K562 (cell line): ENCODE data around the gene LRTM1. TPM values are rescaled to one million over a fixed set of nuclear protein-coding genes. Genes with fewer than 3 reads are reported as not detected.

Experiments
- ATAC-seq: fragments of 200-7000 bp; cut with Tn5 transposase; 3 replicates; pipeline ENCODE4 v1.9.1; 2020; ENCODE audit warnings: moderate library complexity
- BruUV-seq: library from RNA; stranded (reverse); fragments of 400-500 nt; replicated peaks from 2 replicates; lab custom pipeline; 2021; lab: Mats Ljungman, UMichigan
- CTCF ChIA-PET: fragments of 300-600 bp; formaldehyde crosslinking; extraction: SDS; loops from one replicate; lab custom pipeline; 2021; ENCODE audit warnings: low intra/inter-chr PET ratio; lab: Yijun Ruan, JAX
- POLR2A ChIA-PET: fragments of 300-600, 350-650 bp; sonication (Branson Sonifier 250); formaldehyde crosslinking; extraction: SDS; loops from one replicate; lab custom pipeline; 2021; ENCODE audit warnings: antibody characterized with exemption, inconsistent platforms; lab: Yijun Ruan, JAX
- DNase-seq, 4 experiments: peaks; one replicate each; pipeline versions ENCODE4 v3.0.0 to v3.0.0-alpha.2; 2011 to 2018; ENCODE audit warnings: low spot score in 3 of 4, mixed read lengths in 3 of 4; ENCODE audit errors: extremely low read depth in 1 of 4
- FAIRE-seq: peaks from 2 replicates; lab custom pipeline; 2011; peaks lifted over from hg19 to GRCh38; lab: Jason Lieb, UNC
- H2AFZ ChIP-seq: 2 replicates; pipeline ENCODE4 v1.6.0; 2011; ENCODE audit warnings: low read depth, low read length, control low read depth, inconsistent platforms
- H3K27ac ChIP-seq: fragments of 200-600 bp; 3 replicates; pipeline ENCODE4 v1.8.0; 2011; ENCODE audit warnings: low read depth, mild to moderate bottlenecking, control low read depth, inconsistent platforms, low read length, moderate library complexity, mixed read lengths; ENCODE audit errors: extremely low read depth
- H3K27me3 ChIP-seq, 2 experiments: fragments of 300-600 bp in 1 of 2; 2 replicates in 1 of 2; 3 replicates in 1 of 2; pipeline versions ENCODE4 v1.6.0 to v1.8.0; 2011; ENCODE audit warnings: inconsistent platforms in 2 of 2, low read length in 2 of 2, mild to moderate bottlenecking in 1 of 2, mixed read lengths in 1 of 2, moderate library complexity in 1 of 2; ENCODE audit not compliant: control insufficient read depth in 2 of 2, insufficient read depth in 2 of 2
- H3K36me3 ChIP-seq: fragments of 300-600 bp; 3 replicates; pipeline ENCODE4 v1.8.0; 2011; ENCODE audit warnings: mild to moderate bottlenecking, low read length, inconsistent platforms; ENCODE audit not compliant: control insufficient read depth, insufficient read depth
- H3K4me1 ChIP-seq, 2 experiments: fragments of 200-600 bp in 1 of 2; replicated peaks in 1 of 2; 2 replicates in 1 of 2; 3 replicates in 1 of 2; pipeline versions ENCODE4 v1.5.1 to v1.8.0; 2011; ENCODE audit warnings: inconsistent platforms in 2 of 2, low read length in 2 of 2, mild to moderate bottlenecking in 1 of 2, mixed read lengths in 1 of 2, moderate library complexity in 1 of 2; ENCODE audit not compliant: control insufficient read depth in 2 of 2, insufficient read depth in 2 of 2
- H3K4me2 ChIP-seq: 2 replicates; pipeline ENCODE4 v1.6.1; 2011; ENCODE audit warnings: low read length, control low read depth, inconsistent platforms, mixed read lengths; ENCODE audit not compliant: insufficient read depth
- H3K4me3 ChIP-seq: fragments of 200-600 bp; sonication (generic), shearing (Covaris generic); 2 replicates; pipeline ENCODE4 v1.5.1; 2016; ENCODE audit warnings: control low read depth, inconsistent platforms
- H3K79me2 ChIP-seq: fragments of 200-600 bp; 3 replicates; pipeline ENCODE4 v1.8.0; 2011; ENCODE audit warnings: low read length, inconsistent platforms; ENCODE audit not compliant: control insufficient read depth, insufficient read depth
- H3K9ac ChIP-seq, 2 experiments: 2 replicates each; pipeline versions ENCODE4 v1.6.0 to v1.6.1; 2011; ENCODE audit warnings: low read depth in 2 of 2, low read length in 2 of 2, control low read depth in 1 of 2, inconsistent platforms in 1 of 2, mild to moderate bottlenecking in 1 of 2, mixed read lengths in 1 of 2; ENCODE audit not compliant: insufficient read depth in 1 of 2
- H3K9me1 ChIP-seq: one replicate; pipeline ENCODE4 v1.6.0; 2011; ENCODE audit warnings: inconsistent platforms, mild to moderate bottlenecking, low read length, moderate library complexity; ENCODE audit not compliant: control insufficient read depth, insufficient read depth
- H3K9me3 ChIP-seq: replicated peaks from 2 replicates; pipeline ENCODE4 v1.5.1; 2011; ENCODE audit warnings: low read depth, low read length, inconsistent platforms; ENCODE audit not compliant: control insufficient read depth, insufficient read depth
- H4K20me1 ChIP-seq: replicated peaks from 2 replicates; pipeline ENCODE4 v1.6.1; 2011; ENCODE audit warnings: low read length, inconsistent platforms, mixed read lengths; ENCODE audit not compliant: control insufficient read depth, insufficient read depth
- HEY1 ChIP-seq: fragments of 250-450 bp; sonication (Bioruptor Pico); IDR thresholded peaks from 2 replicates; pipeline ENCODE4 v1.5.0; 2020; ENCODE audit warnings: mild to moderate bottlenecking, moderate library complexity, borderline replicate concordance
- SAFB2 ChIP-seq: fragments of 200-400 bp; formaldehyde crosslinking; IDR thresholded peaks from 2 replicates; pipeline ENCODE4 v1.6.1; 2018; ENCODE audit warnings: borderline replicate concordance, low read length, low read depth, moderate library complexity; ENCODE audit not compliant: severe bottlenecking
- SIX5 ChIP-seq, 2 experiments: IDR thresholded peaks; 2 replicates each; pipeline ENCODE4 v1.6.1; 2011; ENCODE audit warnings: low read length in 2 of 2, borderline replicate concordance in 1 of 2, low read depth in 1 of 2, mild to moderate bottlenecking in 1 of 2, moderate library complexity in 1 of 2; ENCODE audit not compliant: insufficient read depth in 1 of 2
- ZNF274 ChIP-seq: IDR thresholded peaks from 2 replicates; pipeline ENCODE4 v1.6.1; 2011; ENCODE audit warnings: low read depth, mild to moderate bottlenecking, low read length, moderate library complexity, borderline replicate concordance
- ZNF3 ChIP-seq: fragments of 250-450 bp; sonication (Bioruptor Pico); IDR thresholded peaks from 2 replicates; pipeline ENCODE4 v1.5.0; 2021; ENCODE audit warnings: mild to moderate bottlenecking, moderate library complexity
- WGBS: fragments of 100-300 bp; shearing (Covaris generic); methylation state at CpG from one replicate; pipeline ENCODE4 v1.1.6; 2016; ENCODE audit warnings: low coverage, mixed read lengths; ENCODE audit not compliant: insufficient coverage; ENCODE audit errors: missing lambda C conversion rate; 5-methylcytosine and 5-hydroxymethylcytosine counted together
- in situ Hi-C: fragments of 300-500 bp; cut with MboI; formaldehyde crosslinking; loops from 4 replicates; pipeline ENCODE4 v1.15.0; 2018; ENCODE audit warnings: inconsistent platforms, mixed read lengths
- intact Hi-C: fragments of 100-400 bp; cut with micrococcal nuclease; formaldehyde crosslinking; loops from 2 replicates; pipeline ENCODE4 v1.14.2; 2022
- polyA plus RNA-seq, 8 experiments: library from polyadenylated mRNA; depleted of rRNA in 4 of 8; stranded (reverse) in 5 of 8; unstranded in 3 of 8; fragments of >200 nt; fragmentation: Nextera tagmentation in 2 of 8; fragmentation: Illumina TruSeq in 1 of 8; extraction: Ambion mirVana in 2 of 8; extraction: Trizol in 1 of 8; gene quantifications; 2 replicates each; pipeline versions ENCODE4 v1.2.1 to v1.2.3, GENCODE V29; 2011 to 2014; ENCODE audit warnings: inconsistent platforms in 1 of 8, missing spikeins in 1 of 8
- total RNA-seq, 7 experiments: library from RNA; depleted of rRNA in 6 of 7; stranded (reverse); fragments of >200 nt in 6 of 7; fragmentation: Illumina TruSeq in 2 of 7; extraction: Trizol in 2 of 7; gene quantifications; 2 replicates each; pipeline versions ENCODE4 v1.2.1 to v1.2.3, GENCODE V29; 2011 to 2021; ENCODE audit warnings: low replicate concordance in 1 of 7
- TF ChIP-seq, protein P1 (sequence below): sonication (generic); formaldehyde crosslinking; IDR thresholded peaks from 2 replicates; pipeline ENCODE4 v1.8.0; 2022; ENCODE audit warnings: missing genetic modification reagents, mild to moderate bottlenecking, borderline replicate concordance
- TF ChIP-seq, protein P2 (sequence below): IDR thresholded peaks from 2 replicates; pipeline ENCODE4 v1.6.1; 2014; ENCODE audit warnings: antibody characterized with exemption

The LRTM1 gene
- total and polyA plus RNA-seq, 9 of the 15 experiments (the other 6 are each of a cell fraction or from before 2014, with no cell fraction given), result not detected

DNA sequence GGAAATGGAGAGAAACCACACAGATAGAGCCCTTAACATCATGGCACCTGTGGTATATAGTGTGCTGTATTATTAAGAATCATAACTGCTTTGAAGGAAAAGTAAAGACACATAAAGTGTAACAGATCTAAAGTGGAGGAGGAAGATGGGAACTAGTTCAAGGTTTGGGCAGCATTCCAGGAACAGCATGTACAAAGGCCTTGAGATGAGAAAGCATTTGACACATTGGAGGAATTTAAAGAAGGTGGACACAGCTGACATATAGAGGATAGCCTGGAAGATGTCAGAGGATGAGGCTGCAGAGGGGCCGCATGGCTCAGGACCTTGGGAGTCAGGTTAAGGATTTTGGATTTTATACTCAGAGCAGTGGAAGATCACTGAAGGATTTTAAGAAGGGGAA is 39.0 kb downstream of the LRTM1 start:
- Histone ChIP-seq H4K20me1 (no peaks in the 10 kb centered on the region), H3K4me1 (no peaks in the 10 kb centered on the region; a peak in 3 of 5 replicates), H3K27me3 (no peaks in the 10 kb centered on the region), H3K9ac (no peak overlapping the region), H3K4me2 (no peak overlapping the region), H3K36me3 (no peaks in the 10 kb centered on the region), H3K79me2 (no peaks in the 10 kb centered on the region), H3K9me1 (no peaks in the 10 kb centered on the region), H3K27ac (no peak overlapping the region), H3K4me3 (no peak overlapping the region), H3K9me3 (no peaks in the 10 kb centered on the region), H2AFZ (no peak overlapping the region)
- POLR2A ChIA-PET, result no interaction called here
- CTCF ChIA-PET, result no interaction called here
- no peak for ATAC-seq
- BruUV-seq, result no TSS peak
- WGBS, result 29% methylated on average over 1 of the region's 1 CpG
- DNase-seq, result no peak
- in situ Hi-C loops, result no loop called here
- TF ChIP-seq SAFB2, result no peak
- no peak for TF ChIP-seq HEY1 (CRISPR knock-in tag)
- TF ChIP-seq SIX5 (IDR thresholded peaks at IDR 0.05; ENCODE audit: borderline replicate concordance in 1 of 2, insufficient read depth in 1 of 2, low read depth in 1 of 2, low read length in 2 of 2), result no peak
- intact Hi-C loops, result no loop called here
- FAIRE-seq, result no peak

DNA sequence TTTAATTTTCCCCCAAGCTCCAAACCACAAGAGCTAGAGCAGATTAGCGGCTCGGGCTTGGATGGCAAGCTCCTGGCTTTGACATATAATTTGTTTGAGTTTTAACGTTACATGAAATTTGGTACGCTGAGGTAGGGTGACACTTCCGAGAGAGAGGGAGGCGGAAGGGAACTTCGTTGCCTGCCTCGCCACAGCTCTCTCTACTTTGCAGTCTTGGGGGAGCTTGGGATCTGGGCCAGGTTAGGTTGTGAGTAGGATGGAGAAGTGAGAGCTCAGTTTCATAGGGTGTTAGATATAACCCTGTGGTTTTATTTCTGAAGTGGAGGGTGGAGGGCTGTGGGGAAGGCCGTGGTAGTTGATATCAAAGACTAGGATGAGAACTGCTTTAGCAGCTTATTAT is 39.7 kb downstream of the LRTM1 start:
- no peak overlapping the region for H3K9ac ChIP-seq
- no peak overlapping the region for H2AFZ ChIP-seq
- H3K4me3 ChIP-seq, result no peak overlapping the region
- no peaks in the 10 kb centered on the region for H3K9me3 ChIP-seq
- no peaks in the 10 kb centered on the region for H3K36me3 ChIP-seq
- no peak for ATAC-seq
- H3K27me3 ChIP-seq, result no peaks in the 10 kb centered on the region
- ChIA-PET POLR2A (no interaction called here), CTCF (no interaction called here)
- no peak overlapping the region for H3K27ac ChIP-seq
- in situ Hi-C loops (no loop called here), intact Hi-C loops (no loop called here)
- H4K20me1 ChIP-seq, result no peaks in the 10 kb centered on the region
- FAIRE-seq, result no peak
- H3K4me1 ChIP-seq, result no peaks in the 10 kb centered on the region; a peak in 3 of 5 replicates
- no peak overlapping the region for H3K4me2 ChIP-seq
- no TSS peak for BruUV-seq
- WGBS, result 0% methylated on average over 6 of the region's 9 CpGs
- no peaks in the 10 kb centered on the region for H3K79me2 ChIP-seq
- no peaks in the 10 kb centered on the region for H3K9me1 ChIP-seq
- TF ChIP-seq, protein P1, sequence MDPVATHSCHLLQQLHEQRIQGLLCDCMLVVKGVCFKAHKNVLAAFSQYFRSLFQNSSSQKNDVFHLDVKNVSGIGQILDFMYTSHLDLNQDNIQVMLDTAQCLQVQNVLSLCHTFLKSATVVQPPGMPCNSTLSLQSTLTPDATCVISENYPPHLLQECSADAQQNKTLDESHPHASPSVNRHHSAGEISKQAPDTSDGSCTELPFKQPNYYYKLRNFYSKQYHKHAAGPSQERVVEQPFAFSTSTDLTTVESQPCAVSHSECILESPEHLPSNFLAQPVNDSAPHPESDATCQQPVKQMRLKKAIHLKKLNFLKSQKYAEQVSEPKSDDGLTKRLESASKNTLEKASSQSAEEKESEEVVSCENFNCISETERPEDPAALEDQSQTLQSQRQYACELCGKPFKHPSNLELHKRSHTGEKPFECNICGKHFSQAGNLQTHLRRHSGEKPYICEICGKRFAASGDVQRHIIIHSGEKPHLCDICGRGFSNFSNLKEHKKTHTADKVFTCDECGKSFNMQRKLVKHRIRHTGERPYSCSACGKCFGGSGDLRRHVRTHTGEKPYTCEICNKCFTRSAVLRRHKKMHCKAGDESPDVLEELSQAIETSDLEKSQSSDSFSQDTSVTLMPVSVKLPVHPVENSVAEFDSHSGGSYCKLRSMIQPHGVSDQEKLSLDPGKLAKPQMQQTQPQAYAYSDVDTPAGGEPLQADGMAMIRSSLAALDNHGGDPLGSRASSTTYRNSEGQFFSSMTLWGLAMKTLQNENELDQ (CRISPR knock-in tag), result no peak
- TF ChIP-seq ZNF274, result no peak
- TF ChIP-seq, protein P2, sequence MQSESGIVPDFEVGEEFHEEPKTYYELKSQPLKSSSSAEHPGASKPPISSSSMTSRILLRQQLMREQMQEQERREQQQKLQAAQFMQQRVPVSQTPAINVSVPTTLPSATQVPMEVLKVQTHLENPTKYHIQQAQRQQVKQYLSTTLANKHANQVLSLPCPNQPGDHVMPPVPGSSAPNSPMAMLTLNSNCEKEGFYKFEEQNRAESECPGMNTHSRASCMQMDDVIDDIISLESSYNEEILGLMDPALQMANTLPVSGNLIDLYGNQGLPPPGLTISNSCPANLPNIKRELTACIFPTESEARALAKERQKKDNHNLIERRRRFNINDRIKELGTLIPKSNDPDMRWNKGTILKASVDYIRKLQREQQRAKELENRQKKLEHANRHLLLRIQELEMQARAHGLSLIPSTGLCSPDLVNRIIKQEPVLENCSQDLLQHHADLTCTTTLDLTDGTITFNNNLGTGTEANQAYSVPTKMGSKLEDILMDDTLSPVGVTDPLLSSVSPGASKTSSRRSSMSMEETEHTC, result no peak
- no peak for TF ChIP-seq ZNF3 (CRISPR knock-in tag)
- no peak for DNase-seq
